ENCODE results near the gene SPDYE17. TPM values are rescaled to one million over a fixed set of nuclear protein-coding genes. Genes with fewer than 3 reads are reported as not detected.
"Not testable (repeated sequence)": the region's sequence is repeated elsewhere in the genome, so short reads cannot be mapped to it uniquely, and the experiment has no call there.

SPDYE17 gene
- total RNA-seq, 1 donor from 2014 or later = not detected

DNA sequence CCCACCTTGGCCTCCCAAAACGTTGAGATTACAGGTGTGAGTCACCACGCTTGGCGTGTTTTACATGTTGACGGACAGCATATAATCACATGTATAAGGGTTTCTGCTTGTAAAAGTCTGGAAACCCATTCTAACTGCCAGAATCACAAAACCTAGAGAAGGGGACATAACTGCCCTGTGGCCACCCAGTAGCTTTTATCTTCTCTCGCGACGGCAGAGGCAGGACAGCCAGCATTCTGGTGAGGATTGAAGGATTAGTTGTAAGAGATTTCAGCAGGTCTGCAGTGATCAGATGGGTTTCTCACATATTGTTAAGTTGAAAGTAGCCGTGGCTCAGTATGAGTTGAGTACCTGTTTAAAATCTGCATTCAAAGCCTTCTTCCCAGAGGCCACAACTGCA is 59.8 kb downstream of the SPDYE17 start:
- not testable (repeated sequence) for DNase-seq (ENCODE audit: low read depth, low spot score)

Other genes with a start within 250 kb of the SPDYE17 start
- gene SPDYE18, start 30.2 kb upstream of the SPDYE17 start, total RNA-seq = 0.13 and 0.28 TPM in 2 replicates
- 0.53 and 0.86 TPM in 2 replicates for gene CCDC146, start 90.3 kb upstream of the SPDYE17 start, total RNA-seq
- gene FGL2, start 167.5 kb upstream of the SPDYE17 start, total RNA-seq = 0.25 and 0.26 TPM in 2 replicates

Measured in pulmonary artery endothelial cell (primary cell).